CD4-positive, alpha-beta T cell treated with Interleukin-1 beta for 1 hour (primary cell): ENCODE data around the gene COG2.
"Not testable (repeated sequence)": the region's sequence is repeated elsewhere in the genome, so short reads cannot be mapped to it uniquely, and the experiment has no call there.

ENCODE experiments used
- DNase-seq, 2 donors: peaks; one replicate each; pipeline ENCODE4 v3.0.0-alpha.2; 2020 to 2022

Gene COG2

GRCh38 chr1:230629511-230629910 lies 12.8 kb upstream of the COG2 start:
- DNase-seq: no peak

- no peak for DNase-seq
These were observed 10.8 kb upstream of the COG2 start for GRCh38 chr1:230631477-230631876.

- DNase-seq: no peak
These were observed 9.9 kb upstream of the COG2 start for GRCh38 chr1:230632273-230632873.

- no peak for DNase-seq
These were observed 8.8 kb upstream of the COG2 start for GRCh38 chr1:230633469-230633868.

- no peak for DNase-seq
These were observed 7.9 kb upstream of the COG2 start for GRCh38 chr1:230634384-230634783.

- no peak for DNase-seq
These were observed 5.6 kb upstream of the COG2 start for GRCh38 chr1:230636575-230637148.

GRCh38 chr1:230639714-230640209 lies 2.5 kb upstream of the COG2 start:
- no peak for DNase-seq

- DNase-seq: no peak
These were observed 935 bp upstream of the COG2 start for GRCh38 chr1:230641346-230641745.

GRCh38 chr1:230641900-230642262 lies 400 bp upstream of the COG2 start:
- DNase-seq: no peak

- no peak for DNase-seq
These were observed 1.6 kb downstream of the COG2 start for GRCh38 chr1:230643908-230644307.

GRCh38 chr1:230646710-230647302 lies 4.5 kb downstream of the COG2 start:
- DNase-seq: no peak

- DNase-seq: no peak
These were observed 5.0 kb downstream of the COG2 start for GRCh38 chr1:230647321-230647720.

- no peak for DNase-seq
These were observed 5.8 kb downstream of the COG2 start for GRCh38 chr1:230648114-230648513.

- DNase-seq: no peak
These were observed 8.0 kb downstream of the COG2 start for GRCh38 chr1:230650300-230650699.

- DNase-seq: no peak
These were observed 9.0 kb downstream of the COG2 start for GRCh38 chr1:230651235-230651634.

- DNase-seq: not testable (repeated sequence)
These were observed 14.4 kb downstream of the COG2 start for GRCh38 chr1:230656719-230657118.

- not testable (repeated sequence) for DNase-seq
These were observed 15.8 kb downstream of the COG2 start for GRCh38 chr1:230658103-230658502.

- DNase-seq: no peak
These were observed 16.4 kb downstream of the COG2 start for GRCh38 chr1:230658691-230659090.

GRCh38 chr1:230661976-230662375 lies 19.7 kb downstream of the COG2 start:
- no peak for DNase-seq

GRCh38 chr1:230668227-230668626 lies 25.9 kb downstream of the COG2 start:
- DNase-seq: no peak

GRCh38 chr1:230669543-230669942 lies 27.3 kb downstream of the COG2 start:
- DNase-seq: no peak

- DNase-seq: no peak
These were observed 32.3 kb downstream of the COG2 start for GRCh38 chr1:230674581-230674980.

- no peak for DNase-seq
These were observed 34.9 kb downstream of the COG2 start for GRCh38 chr1:230677200-230677599.

- DNase-seq: no peak
These were observed 36.9 kb downstream of the COG2 start for GRCh38 chr1:230679192-230679591.

- no peak for DNase-seq
These were observed 37.5 kb downstream of the COG2 start for GRCh38 chr1:230679825-230680224.
